T-helper 17 cell (primary cell): ENCODE measurements around the gene MSI2. TPM values are rescaled to one million over a fixed set of nuclear protein-coding genes. Genes with fewer than 3 reads are reported as not detected.
"Not testable (repeated sequence)": the region's sequence is repeated elsewhere in the genome, so short reads cannot be mapped to it uniquely, and the experiment has no call there.

Experiments used
- ATAC-seq: fragments of 150-1000 bp; cut with Tn5 transposase; 2 replicates; pipeline ENCODE4 v1.10.0; 2021; ENCODE audit warnings: mild to moderate bottlenecking, moderate library complexity
- DNase-seq, 3 donors: peaks; one replicate each; pipeline versions ENCODE4 v3.0.0 to v3.0.0-alpha.2; 2020 to 2021
- H3K9me3 ChIP-seq: one replicate; pipeline ENCODE4 v1.7.0; 2013; ENCODE audit warnings: low read length, mild to moderate bottlenecking; ENCODE audit not compliant: control insufficient read depth, poor library complexity, severe bottlenecking
- H3K27ac Mint-ChIP-seq: one replicate; pipeline ENCODE4 v1.8.0; 2022; ENCODE audit warnings: mild to moderate bottlenecking, moderate library complexity, mixed read lengths
- H3K27me3 Mint-ChIP-seq: one replicate; pipeline ENCODE4 v1.8.0; 2022; ENCODE audit warnings: mixed read lengths
- H3K36me3 Mint-ChIP-seq: one replicate; pipeline ENCODE4 v1.8.0; 2022; ENCODE audit warnings: low read depth, mixed read lengths
- H3K4me1 Mint-ChIP-seq: one replicate; pipeline ENCODE4 v1.8.0; 2022; ENCODE audit warnings: mild to moderate bottlenecking, mixed read lengths
- H3K4me3 Mint-ChIP-seq: one replicate; pipeline ENCODE4 v1.8.0; 2022; ENCODE audit warnings: mild to moderate bottlenecking, moderate library complexity, mixed read lengths
- total RNA-seq, 4 donors: library from RNA in 2 of 4; stranded (reverse) in 2 of 4; gene quantifications; one replicate each; pipeline ENCODE4 v1.2.3 and lab custom pipeline; 2022 to 2026

Gene MSI2
- total RNA-seq, 2 donors from 2014 or later: 148 to 151 TPM

GRCh38 chr17:57499221-57499620 is 242.9 kb downstream of the MSI2 start:
- H3K4me3 Mint-ChIP-seq, ATAC-seq, DNase-seq, H3K36me3 Mint-ChIP-seq, H3K27me3 Mint-ChIP-seq, H3K9me3 ChIP-seq: not testable (repeated sequence)
- Mint-ChIP-seq H3K4me1 (peaks cover 41% of the 10 kb centered on the region), H3K27ac (peak overlapping the region; percentile 63)

GRCh38 chr17:57499648-57500049 is 243.3 kb downstream of the MSI2 start:
- no peaks in the 10 kb centered on the region for H3K9me3 ChIP-seq
- H3K4me1 Mint-ChIP-seq: peaks cover 40% of the 10 kb centered on the region
- H3K36me3 Mint-ChIP-seq: peaks cover 5% of the 10 kb centered on the region
- DNase-seq: no peak
- no peaks in the 10 kb centered on the region for H3K27me3 Mint-ChIP-seq
- H3K4me3 Mint-ChIP-seq: no peak overlapping the region
- peak overlapping the region; percentile 63 for H3K27ac Mint-ChIP-seq
- ATAC-seq: no peak

- no peak overlapping the region for H3K4me3 Mint-ChIP-seq
- no peak for DNase-seq
- no peaks in the 10 kb centered on the region for H3K27me3 Mint-ChIP-seq
- no peak overlapping the region for H3K27ac Mint-ChIP-seq
- ATAC-seq: no peak
- H3K9me3 ChIP-seq: no peaks in the 10 kb centered on the region
- H3K4me1 Mint-ChIP-seq: peaks cover 31% of the 10 kb centered on the region
- peaks cover 3% of the 10 kb centered on the region for H3K36me3 Mint-ChIP-seq
Observed at GRCh38 chr17:57501016-57501415, 244.7 kb downstream of the MSI2 start.

GRCh38 chr17:57502022-57502421 is 245.7 kb downstream of the MSI2 start:
- no peak for DNase-seq
- H3K9me3 ChIP-seq: no peaks in the 10 kb centered on the region
- H3K4me3 Mint-ChIP-seq: no peak overlapping the region
- peaks cover 3% of the 10 kb centered on the region for H3K36me3 Mint-ChIP-seq
- no peak overlapping the region for H3K27ac Mint-ChIP-seq
- no peak for ATAC-seq
- H3K27me3 Mint-ChIP-seq: no peaks in the 10 kb centered on the region
- H3K4me1 Mint-ChIP-seq: peaks cover 25% of the 10 kb centered on the region

- peaks cover 3% of the 10 kb centered on the region for H3K36me3 Mint-ChIP-seq
- peaks cover 23% of the 10 kb centered on the region for H3K4me1 Mint-ChIP-seq
- H3K4me3 Mint-ChIP-seq: no peak overlapping the region
- ATAC-seq (no peak), DNase-seq (no peak)
- H3K27me3 Mint-ChIP-seq: no peaks in the 10 kb centered on the region
- H3K9me3 ChIP-seq: no peaks in the 10 kb centered on the region
- no peak overlapping the region for H3K27ac Mint-ChIP-seq
Observed at GRCh38 chr17:57502811-57503241, 246.5 kb downstream of the MSI2 start.

GRCh38 chr17:57504208-57504607 is 247.9 kb downstream of the MSI2 start:
- Mint-ChIP-seq H3K4me1 (peaks cover 30% of the 10 kb centered on the region), H3K27me3 (no peaks in the 10 kb centered on the region), H3K4me3 (no peak overlapping the region), H3K27ac (no peak overlapping the region), H3K36me3 (peaks cover 4% of the 10 kb centered on the region)
- no peak for ATAC-seq
- H3K9me3 ChIP-seq: no peaks in the 10 kb centered on the region
- no peak for DNase-seq

GRCh38 chr17:57505841-57506773 is 249.8 kb downstream of the MSI2 start:
- Mint-ChIP-seq H3K27ac (no peak overlapping the region), H3K27me3 (no peaks in the 10 kb centered on the region), H3K4me3 (no peak overlapping the region), H3K36me3 (peaks cover 4% of the 10 kb centered on the region), H3K4me1 (peaks cover 31% of the 10 kb centered on the region)
- H3K9me3 ChIP-seq: no peaks in the 10 kb centered on the region
- no peak for DNase-seq
- no peak for ATAC-seq

- no peak overlapping the region for H3K4me3 Mint-ChIP-seq
Observed at GRCh38 chr17:57506774-57507127, 250.4 kb downstream of the MSI2 start.

GRCh38 chr17:57507828-57508227 is 251.5 kb downstream of the MSI2 start:
- no peaks in the 10 kb centered on the region for H3K9me3 ChIP-seq
- no peak overlapping the region for H3K27ac Mint-ChIP-seq
- H3K4me3 Mint-ChIP-seq: no peak overlapping the region
- H3K27me3 Mint-ChIP-seq: no peaks in the 10 kb centered on the region
- peaks cover 4% of the 10 kb centered on the region for H3K36me3 Mint-ChIP-seq
- ATAC-seq (no peak), DNase-seq (no peak)
- peaks cover 30% of the 10 kb centered on the region for H3K4me1 Mint-ChIP-seq

More at GRCh38 chr17:57506774-57507127, 250.4 kb downstream of the MSI2 start:
- no peak for ATAC-seq
- DNase-seq: no peak
- Mint-ChIP-seq H3K4me1 (peaks cover 28% of the 10 kb centered on the region), H3K36me3 (peaks cover 4% of the 10 kb centered on the region), H3K27ac (no peak overlapping the region), H3K27me3 (no peaks in the 10 kb centered on the region)
- no peaks in the 10 kb centered on the region for H3K9me3 ChIP-seq

- no peak for ATAC-seq
- DNase-seq: no peak
- Mint-ChIP-seq H3K27ac (no peak overlapping the region), H3K4me3 (no peak overlapping the region), H3K36me3 (peaks cover 4% of the 10 kb centered on the region), H3K4me1 (peaks cover 28% of the 10 kb centered on the region), H3K27me3 (no peaks in the 10 kb centered on the region)
- H3K9me3 ChIP-seq: no peaks in the 10 kb centered on the region
Observed at GRCh38 chr17:57508671-57509070, 252.3 kb downstream of the MSI2 start.

- no peaks in the 10 kb centered on the region for H3K27me3 Mint-ChIP-seq
- peaks cover 2% of the 10 kb centered on the region for H3K36me3 Mint-ChIP-seq
- H3K27ac Mint-ChIP-seq: no peak overlapping the region
- DNase-seq (no peak), ATAC-seq (no peak)
- H3K4me3 Mint-ChIP-seq: no peak overlapping the region
- peaks cover 28% of the 10 kb centered on the region for H3K4me1 Mint-ChIP-seq
- H3K9me3 ChIP-seq: no peaks in the 10 kb centered on the region
Observed at GRCh38 chr17:57511475-57512123, 255.3 kb downstream of the MSI2 start.

- Mint-ChIP-seq H3K27me3 (no peaks in the 10 kb centered on the region), H3K27ac (no peak overlapping the region), H3K4me3 (no peak overlapping the region), H3K36me3 (peaks cover 2% of the 10 kb centered on the region), H3K4me1 (peaks cover 33% of the 10 kb centered on the region)
- ATAC-seq: no peak
- DNase-seq: no peak
- no peaks in the 10 kb centered on the region for H3K9me3 ChIP-seq
Observed at GRCh38 chr17:57512258-57512657, 255.9 kb downstream of the MSI2 start.

- ATAC-seq (no peak), DNase-seq (no peak)
- no peaks in the 10 kb centered on the region for H3K27me3 Mint-ChIP-seq
- H3K4me1 Mint-ChIP-seq: peaks cover 33% of the 10 kb centered on the region
- H3K27ac Mint-ChIP-seq: no peak overlapping the region
- no peak overlapping the region for H3K4me3 Mint-ChIP-seq
- peaks cover 2% of the 10 kb centered on the region for H3K36me3 Mint-ChIP-seq
- H3K9me3 ChIP-seq: no peaks in the 10 kb centered on the region
Observed at GRCh38 chr17:57512691-57513090, 256.4 kb downstream of the MSI2 start.
